GM12864 (cell line): ENCODE data around the gene SLC16A9.

Experiments used
- DNase-seq: peaks from one replicate; pipeline ENCODE4 v3.0.0-alpha.2; 2011; ENCODE audit warnings: low read depth
- H3K4me3 ChIP-seq: 2 replicates; pipeline ENCODE4 v1.5.1; 2011; ENCODE audit warnings: mild to moderate bottlenecking, low read depth, low read length, control low read depth
- TF ChIP-seq, protein P1 (sequence below): IDR thresholded peaks from 2 replicates; pipeline ENCODE4 v1.5.1; 2011; ENCODE audit warnings: low read depth, mild to moderate bottlenecking, moderate library complexity, low read length, control low read depth, inconsistent platforms; ENCODE audit errors: missing control alignments

Gene SLC16A9

DNA sequence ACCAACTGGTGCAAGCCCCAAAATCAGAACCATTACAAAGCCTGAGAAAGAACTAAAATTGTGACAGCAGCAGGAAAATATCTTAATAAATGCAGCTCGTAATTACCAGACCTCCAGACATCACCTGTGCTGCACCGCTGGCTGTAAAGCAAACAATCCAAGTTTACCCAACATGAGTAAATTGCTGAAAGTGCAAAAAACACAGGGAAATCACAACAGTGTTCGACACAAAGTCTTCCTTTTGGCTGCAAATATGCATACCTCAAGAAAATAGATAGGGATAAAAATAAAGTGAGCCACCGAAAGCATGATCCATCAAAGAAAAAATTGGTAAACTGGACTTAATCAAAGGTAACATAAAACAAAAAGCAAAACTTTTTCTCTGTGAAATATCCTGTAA is 101.7 kb downstream of the SLC16A9 start:
- no peak for DNase-seq
- TF ChIP-seq, protein P1, sequence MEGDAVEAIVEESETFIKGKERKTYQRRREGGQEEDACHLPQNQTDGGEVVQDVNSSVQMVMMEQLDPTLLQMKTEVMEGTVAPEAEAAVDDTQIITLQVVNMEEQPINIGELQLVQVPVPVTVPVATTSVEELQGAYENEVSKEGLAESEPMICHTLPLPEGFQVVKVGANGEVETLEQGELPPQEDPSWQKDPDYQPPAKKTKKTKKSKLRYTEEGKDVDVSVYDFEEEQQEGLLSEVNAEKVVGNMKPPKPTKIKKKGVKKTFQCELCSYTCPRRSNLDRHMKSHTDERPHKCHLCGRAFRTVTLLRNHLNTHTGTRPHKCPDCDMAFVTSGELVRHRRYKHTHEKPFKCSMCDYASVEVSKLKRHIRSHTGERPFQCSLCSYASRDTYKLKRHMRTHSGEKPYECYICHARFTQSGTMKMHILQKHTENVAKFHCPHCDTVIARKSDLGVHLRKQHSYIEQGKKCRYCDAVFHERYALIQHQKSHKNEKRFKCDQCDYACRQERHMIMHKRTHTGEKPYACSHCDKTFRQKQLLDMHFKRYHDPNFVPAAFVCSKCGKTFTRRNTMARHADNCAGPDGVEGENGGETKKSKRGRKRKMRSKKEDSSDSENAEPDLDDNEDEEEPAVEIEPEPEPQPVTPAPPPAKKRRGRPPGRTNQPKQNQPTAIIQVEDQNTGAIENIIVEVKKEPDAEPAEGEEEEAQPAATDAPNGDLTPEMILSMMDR, result no peak
- no peak overlapping the region for H3K4me3 ChIP-seq

DNA sequence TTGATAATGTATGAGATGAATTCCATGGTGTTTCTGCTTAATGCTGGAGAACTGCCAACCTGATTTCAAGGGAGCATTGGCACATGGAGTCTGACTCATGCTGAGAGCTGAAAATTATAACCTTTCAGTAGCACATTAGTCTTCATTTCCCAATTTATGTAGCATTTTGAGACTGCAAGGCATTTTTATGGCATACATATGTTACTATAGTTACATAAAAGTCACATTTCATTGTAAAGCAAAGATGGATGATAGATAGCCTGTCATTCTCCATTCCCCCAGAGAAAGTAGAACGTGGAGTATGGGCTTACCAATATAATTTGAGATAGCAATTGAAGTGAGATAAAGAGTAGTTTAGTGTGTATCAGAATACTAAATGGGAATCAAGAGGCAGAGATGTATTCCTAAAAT is 103.1 kb downstream of the SLC16A9 start:
- H3K4me3 ChIP-seq, result no peak overlapping the region
- no peak for DNase-seq
- TF ChIP-seq, protein P1, result no peak

DNA sequence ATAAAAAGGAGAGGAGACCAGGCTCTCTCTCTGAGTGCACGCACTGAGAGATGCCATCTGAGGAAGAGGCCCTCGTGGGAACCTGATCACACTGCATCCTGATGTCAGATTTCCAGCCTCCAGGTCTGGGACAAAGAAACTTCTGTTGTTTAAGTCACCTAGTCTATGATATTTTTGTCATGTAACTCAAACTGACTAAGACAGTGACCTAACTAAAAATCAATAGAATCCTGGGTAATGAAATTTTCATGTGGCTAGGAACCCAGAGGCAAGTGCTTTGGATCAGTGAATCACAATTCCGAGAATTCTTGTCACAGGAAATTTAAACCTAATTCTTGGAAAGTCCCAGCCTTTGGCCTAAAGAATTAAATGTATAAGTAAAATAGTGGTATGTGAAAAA is 107.7 kb downstream of the SLC16A9 start:
- no peak overlapping the region for H3K4me3 ChIP-seq
- DNase-seq, result no peak
- TF ChIP-seq, protein P1, result no peak
